Measurements from ENCODE around the gene CACNB4.
"Not testable (repeated sequence)": the region's sequence is repeated elsewhere in the genome, so short reads cannot be mapped to it uniquely, and the experiment has no call there.

The CACNB4 gene

GRCh38 chr2:152033011-152033925, 65.6 kb downstream of the CACNB4 start:
- Histone ChIP-seq H3K27ac (ENCODE audit: low read depth, low read length) (no peak overlapping the region), H3K9me3 (ENCODE audit: control insufficient read depth, insufficient read depth, low read depth, low read length) (no peaks in the 10 kb centered on the region), H3K27me3 (ENCODE audit: control insufficient read depth, insufficient read depth, low read length) (no peaks in the 10 kb centered on the region), H3K4me1 (ENCODE audit: control insufficient read depth, insufficient read depth, low read length) (peaks cover 21% of the 10 kb centered on the region), H3K9ac (ENCODE audit: low read length) (no peak overlapping the region), H3K36me3 (ENCODE audit: control insufficient read depth, insufficient read depth, low read length) (no peaks in the 10 kb centered on the region), H3K4me3 (ENCODE audit: low read depth, low read length) (no peak overlapping the region)

GRCh38 chr2:152031747-152032306, 67.0 kb downstream of the CACNB4 start:
- no peak overlapping the region for H3K4me3 ChIP-seq (ENCODE audit: low read depth, low read length)
- no peaks in the 10 kb centered on the region for H3K27me3 ChIP-seq (ENCODE audit: control insufficient read depth, insufficient read depth, low read length)
- H3K27ac ChIP-seq (ENCODE audit: low read depth, low read length) = no peak overlapping the region
- no peak overlapping the region for H3K9ac ChIP-seq (ENCODE audit: low read length)
- H3K9me3 ChIP-seq (ENCODE audit: control insufficient read depth, insufficient read depth, low read depth, low read length) = no peaks in the 10 kb centered on the region
- H3K36me3 ChIP-seq (ENCODE audit: control insufficient read depth, insufficient read depth, low read length) = no peaks in the 10 kb centered on the region
- peaks cover 19% of the 10 kb centered on the region for H3K4me1 ChIP-seq (ENCODE audit: control insufficient read depth, insufficient read depth, low read length)

GRCh38 chr2:152030596-152031328, 68.1 kb downstream of the CACNB4 start:
- not testable (repeated sequence) for H3K4me3 ChIP-seq (ENCODE audit: low read depth, low read length); H3K27me3 ChIP-seq (ENCODE audit: control insufficient read depth, insufficient read depth, low read length); H3K27ac ChIP-seq (ENCODE audit: low read depth, low read length); H3K9me3 ChIP-seq (ENCODE audit: control insufficient read depth, insufficient read depth, low read depth, low read length); H3K9ac ChIP-seq (ENCODE audit: low read length); H3K36me3 ChIP-seq (ENCODE audit: control insufficient read depth, insufficient read depth, low read length)
- peaks cover 19% of the 10 kb centered on the region for H3K4me1 ChIP-seq (ENCODE audit: control insufficient read depth, insufficient read depth, low read length)

DNA sequence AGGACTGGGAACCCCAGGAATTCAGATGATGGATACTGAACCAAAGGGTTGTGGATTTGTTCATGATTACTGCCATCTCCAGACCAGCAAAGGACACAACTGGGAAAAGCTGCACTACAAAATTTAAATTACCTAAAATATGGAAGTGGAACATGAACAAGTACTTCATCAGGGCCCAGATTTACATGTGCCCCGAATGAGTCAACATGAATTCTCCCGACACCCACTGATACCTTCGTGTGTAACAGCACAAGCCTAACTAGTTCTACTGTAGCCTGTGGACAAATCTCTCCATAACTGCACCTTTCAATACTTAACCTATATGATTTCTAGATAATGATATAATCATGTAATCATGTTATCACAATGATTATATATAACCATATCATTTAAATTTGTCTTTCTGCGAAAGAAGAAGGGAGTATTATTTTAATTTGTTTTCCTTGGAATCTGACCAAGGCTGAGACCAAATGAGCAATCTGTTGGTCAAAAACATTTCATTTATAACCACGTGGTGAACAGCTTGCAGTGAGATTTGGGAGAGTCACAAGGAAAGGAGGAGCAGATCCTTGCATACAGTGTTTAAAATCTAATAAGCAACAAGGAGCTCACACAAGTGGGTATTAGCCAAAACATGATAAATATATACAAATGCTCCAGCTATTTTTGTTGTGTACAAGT, 70.5 kb downstream of the CACNB4 start:
- no peak overlapping the region for H3K4me3 ChIP-seq (ENCODE audit: low read depth, low read length)
- no peak overlapping the region for H3K9ac ChIP-seq (ENCODE audit: low read length)
- no peak overlapping the region for H3K27ac ChIP-seq (ENCODE audit: low read depth, low read length)
- H3K4me1 ChIP-seq (ENCODE audit: control insufficient read depth, insufficient read depth, low read length) = peaks cover 3% of the 10 kb centered on the region; the same call in 1 of the 2 replicates
- H3K36me3 ChIP-seq (ENCODE audit: control insufficient read depth, insufficient read depth, low read length) = no peaks in the 10 kb centered on the region
- no peaks in the 10 kb centered on the region for H3K27me3 ChIP-seq (ENCODE audit: control insufficient read depth, insufficient read depth, low read length)
- no peaks in the 10 kb centered on the region for H3K9me3 ChIP-seq (ENCODE audit: control insufficient read depth, insufficient read depth, low read depth, low read length)

DNA sequence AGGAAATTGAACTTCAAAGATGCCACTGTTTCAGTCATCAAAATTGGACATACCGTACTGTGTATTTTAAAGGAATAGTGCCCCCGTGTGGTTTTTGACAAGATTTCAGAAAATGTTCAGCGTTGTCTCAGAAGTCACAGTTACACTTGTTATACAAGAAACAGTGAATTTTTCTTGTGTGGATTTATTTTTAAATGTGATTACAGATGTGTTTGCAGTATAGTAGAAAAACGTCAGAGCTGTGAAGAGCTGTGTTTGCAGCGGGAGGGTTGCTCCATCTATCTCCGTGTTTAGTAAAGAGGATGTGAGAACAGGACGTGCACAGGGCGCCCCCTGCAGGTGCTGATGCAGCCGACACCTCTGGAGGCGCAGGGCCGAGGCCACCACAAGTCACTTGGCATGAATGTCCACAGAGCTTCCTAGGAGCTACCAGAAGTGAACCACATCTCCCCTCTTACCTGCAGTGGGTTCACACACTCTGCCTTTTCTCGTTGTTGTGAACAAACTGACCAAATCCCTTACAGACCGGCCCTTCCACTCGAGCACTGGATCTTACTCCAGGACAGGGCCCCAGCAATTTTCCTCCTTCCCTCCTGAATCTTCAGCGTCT, 73.1 kb downstream of the CACNB4 start:
- H3K4me1 ChIP-seq (ENCODE audit: control insufficient read depth, insufficient read depth, low read length) = no peaks in the 10 kb centered on the region
- no peaks in the 10 kb centered on the region for H3K27me3 ChIP-seq (ENCODE audit: control insufficient read depth, insufficient read depth, low read length)
- no peak overlapping the region for H3K9ac ChIP-seq (ENCODE audit: low read length)
- H3K27ac ChIP-seq (ENCODE audit: low read depth, low read length) = no peak overlapping the region
- H3K4me3 ChIP-seq (ENCODE audit: low read depth, low read length) = peak overlapping the region; percentile 60
- no peaks in the 10 kb centered on the region for H3K9me3 ChIP-seq (ENCODE audit: control insufficient read depth, insufficient read depth, low read depth, low read length)
- no peaks in the 10 kb centered on the region for H3K36me3 ChIP-seq (ENCODE audit: control insufficient read depth, insufficient read depth, low read length)

- Histone ChIP-seq H3K9ac (ENCODE audit: low read length) (no peak overlapping the region), H3K36me3 (ENCODE audit: control insufficient read depth, insufficient read depth, low read length) (no peaks in the 10 kb centered on the region), H3K27ac (ENCODE audit: low read depth, low read length) (no peak overlapping the region), H3K27me3 (ENCODE audit: control insufficient read depth, insufficient read depth, low read length) (no peaks in the 10 kb centered on the region), H3K4me3 (ENCODE audit: low read depth, low read length) (no peak overlapping the region), H3K4me1 (ENCODE audit: control insufficient read depth, insufficient read depth, low read length) (no peaks in the 10 kb centered on the region), H3K9me3 (ENCODE audit: control insufficient read depth, insufficient read depth, low read depth, low read length) (no peaks in the 10 kb centered on the region)
Observed at GRCh38 chr2:152024477-152024876, 74.4 kb downstream of the CACNB4 start.

- H3K4me1 ChIP-seq (ENCODE audit: control insufficient read depth, insufficient read depth, low read length) = no peaks in the 10 kb centered on the region
- H3K27ac ChIP-seq (ENCODE audit: low read depth, low read length) = no peak overlapping the region
- H3K36me3 ChIP-seq (ENCODE audit: control insufficient read depth, insufficient read depth, low read length) = no peaks in the 10 kb centered on the region
- H3K9me3 ChIP-seq (ENCODE audit: control insufficient read depth, insufficient read depth, low read depth, low read length) = no peaks in the 10 kb centered on the region
- H3K4me3 ChIP-seq (ENCODE audit: low read depth, low read length) = no peak overlapping the region
- no peak overlapping the region for H3K9ac ChIP-seq (ENCODE audit: low read length)
- H3K27me3 ChIP-seq (ENCODE audit: control insufficient read depth, insufficient read depth, low read length) = no peaks in the 10 kb centered on the region
Observed at GRCh38 chr2:152022090-152022489, 76.8 kb downstream of the CACNB4 start.

DNA sequence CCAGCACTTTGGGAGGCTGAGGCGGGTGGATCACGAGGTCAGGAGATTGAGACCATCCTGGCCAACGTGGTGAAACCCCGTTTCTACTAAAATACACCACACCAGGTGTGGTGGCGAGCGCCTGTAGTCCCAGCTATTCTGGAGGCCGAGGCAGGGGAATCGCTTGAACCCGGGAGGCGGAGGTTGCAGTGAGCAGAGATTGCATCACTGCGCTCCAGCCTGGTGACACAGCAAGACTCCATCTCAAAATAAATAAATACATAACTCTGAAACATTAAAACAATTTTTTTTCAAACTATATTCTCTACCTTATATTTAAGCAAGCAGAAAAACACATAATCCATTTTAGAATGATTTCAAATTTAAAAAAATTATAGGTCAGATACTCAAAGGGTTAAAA, 77.8 kb downstream of the CACNB4 start:
- H3K27me3 ChIP-seq (ENCODE audit: control insufficient read depth, insufficient read depth, low read length); H3K36me3 ChIP-seq (ENCODE audit: control insufficient read depth, insufficient read depth, low read length); H3K9ac ChIP-seq (ENCODE audit: low read length); H3K4me3 ChIP-seq (ENCODE audit: low read depth, low read length); H3K4me1 ChIP-seq (ENCODE audit: control insufficient read depth, insufficient read depth, low read length); H3K9me3 ChIP-seq (ENCODE audit: control insufficient read depth, insufficient read depth, low read depth, low read length); H3K27ac ChIP-seq (ENCODE audit: low read depth, low read length): not testable (repeated sequence)

GRCh38 chr2:152019732-152020131, 79.1 kb downstream of the CACNB4 start:
- Histone ChIP-seq H3K27me3 (ENCODE audit: control insufficient read depth, insufficient read depth, low read length) (no peaks in the 10 kb centered on the region), H3K9ac (ENCODE audit: low read length) (no peak overlapping the region), H3K4me1 (ENCODE audit: control insufficient read depth, insufficient read depth, low read length) (no peaks in the 10 kb centered on the region), H3K36me3 (ENCODE audit: control insufficient read depth, insufficient read depth, low read length) (no peaks in the 10 kb centered on the region), H3K27ac (ENCODE audit: low read depth, low read length) (no peak overlapping the region), H3K9me3 (ENCODE audit: control insufficient read depth, insufficient read depth, low read depth, low read length) (no peaks in the 10 kb centered on the region), H3K4me3 (ENCODE audit: low read depth, low read length) (no peak overlapping the region)

DNA sequence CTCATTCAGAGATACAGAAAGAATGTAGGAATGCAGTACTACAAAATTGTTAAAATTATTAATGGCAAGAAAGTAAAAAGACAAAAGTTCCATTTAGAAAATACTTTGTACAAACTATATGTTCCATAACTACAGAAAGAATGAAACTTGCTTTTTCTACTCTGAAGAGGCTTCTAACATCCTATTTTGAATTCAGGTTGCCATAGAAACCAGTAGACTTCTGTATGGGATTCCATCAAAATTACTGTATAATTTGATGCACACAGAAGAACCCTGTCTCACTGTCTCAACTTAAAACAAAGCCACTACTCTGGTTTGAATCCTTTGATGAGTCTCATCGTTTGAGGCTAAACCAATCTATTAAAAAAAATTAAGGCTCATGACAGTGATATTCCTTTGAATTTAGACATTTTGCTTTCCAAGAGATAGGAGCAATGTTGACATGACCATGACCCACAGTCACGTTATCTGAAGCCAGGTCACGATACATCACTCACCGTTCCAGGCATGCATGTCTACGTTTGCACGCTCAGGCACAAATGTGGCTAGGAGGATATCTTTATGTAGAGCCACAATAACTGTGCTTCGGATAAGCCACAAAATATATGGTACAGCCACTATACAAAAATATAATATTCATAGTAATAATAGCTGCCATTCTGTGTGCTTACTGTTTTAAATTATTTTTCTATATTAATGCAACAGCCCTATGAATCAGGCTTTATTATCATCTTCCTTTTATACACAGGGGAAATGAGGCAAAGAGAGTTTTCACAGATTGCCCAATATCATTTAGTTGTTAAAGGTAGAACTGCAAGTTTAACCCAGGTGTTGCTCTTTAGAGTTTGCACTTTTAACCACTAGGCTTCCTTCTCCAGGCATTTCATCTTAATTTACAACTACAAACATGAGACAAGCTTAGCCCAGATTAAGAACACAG, 82.4 kb downstream of the CACNB4 start:
- Histone ChIP-seq H3K27ac (ENCODE audit: low read depth, low read length) (no peak overlapping the region), H3K36me3 (ENCODE audit: control insufficient read depth, insufficient read depth, low read length) (no peaks in the 10 kb centered on the region), H3K9ac (ENCODE audit: low read length) (no peak overlapping the region), H3K4me1 (ENCODE audit: control insufficient read depth, insufficient read depth, low read length) (no peaks in the 10 kb centered on the region), H3K27me3 (ENCODE audit: control insufficient read depth, insufficient read depth, low read length) (no peaks in the 10 kb centered on the region), H3K9me3 (ENCODE audit: control insufficient read depth, insufficient read depth, low read depth, low read length) (no peaks in the 10 kb centered on the region), H3K4me3 (ENCODE audit: low read depth, low read length) (no peak overlapping the region)
